ENCODE results near the gene MINDY2. TPM values are rescaled to one million over a fixed set of nuclear protein-coding genes. Genes with fewer than 3 reads are reported as not detected.

MINDY2 gene
- total and polyA plus RNA-seq, 2 of the 8 experiments (the other 6 are each of a cell fraction or from before 2014, with no cell fraction given) = 3.1 to 25.7 TPM

GRCh38 chr15:58755350-58755749, 15.8 kb upstream of the MINDY2 start (continued):
- TF ChIP-seq CHD7 (IDR thresholded peaks at IDR 0.05; ENCODE audit: insufficient replicate concordance, low read length) (no peak), EZH2 (IDR thresholded peaks at IDR 0.05; ENCODE audit: low read depth, low read length, severe bottlenecking) (no peak), SIN3A (conservative IDR thresholded peaks at IDR 0.05 in 1 of 2, IDR thresholded peaks at IDR 0.05 in 1 of 2; ENCODE audit: low read depth in 1 of 2, low read length in 2 of 2) (no peak), TEAD4 (IDR thresholded peaks at IDR 0.05; ENCODE audit: low read depth, low read length) (no peak)

Data from H1 (cell line).